GM12878 (cell line): ENCODE results near the gene KDM3B. TPM values are rescaled to one million over a fixed set of nuclear protein-coding genes. Genes with fewer than 3 reads are reported as not detected.
A peak's percentile ranks its signal among the peaks of the same experiment; 100 is the strongest.

Experiments
- EGR1 ChIP-seq, 2 experiments: IDR thresholded peaks; 1 replicate in 1 of 2; 2 replicates in 1 of 2; pipeline ENCODE4 v1.6.1; 2011 to 2012; ENCODE audit warnings: low read depth in 2 of 2, low read length in 2 of 2, borderline replicate concordance in 1 of 2, mild to moderate bottlenecking in 1 of 2, moderate library complexity in 1 of 2
- FOXK2 ChIP-seq: fragments of 450-650 bp; IDR thresholded peaks from 2 replicates; pipeline ENCODE4 v1.6.1; 2017; ENCODE audit warnings: mild to moderate bottlenecking, moderate library complexity
- IRF4 ChIP-seq: IDR thresholded peaks from 2 replicates; pipeline ENCODE4 v1.6.1; 2011; ENCODE audit warnings: low read depth, low read length
- NFYA ChIP-seq: IDR thresholded peaks from 2 replicates; pipeline ENCODE4 v1.6.1; 2011; ENCODE audit warnings: low read depth, mild to moderate bottlenecking, low read length, improper control_type of control experiment, borderline replicate concordance
- POLR2A ChIP-seq: IDR thresholded peaks from 2 replicates; pipeline ENCODE4 v1.6.1; 2011; ENCODE audit warnings: low read depth, mild to moderate bottlenecking, low read length
- POU2F2 ChIP-seq: IDR thresholded peaks from 3 replicates; pipeline ENCODE4 v1.6.1; 2011; ENCODE audit warnings: low read depth, mild to moderate bottlenecking, low read length, borderline replicate concordance
- RUNX3 ChIP-seq: IDR thresholded peaks from 2 replicates; pipeline ENCODE4 v1.6.1; 2012; ENCODE audit warnings: low read length, inconsistent platforms
- SIX5 ChIP-seq: IDR thresholded peaks from 2 replicates; pipeline ENCODE4 v1.6.1; 2011; ENCODE audit warnings: mild to moderate bottlenecking, low read depth, low read length, moderate library complexity; ENCODE audit not compliant: severe bottlenecking
- SMARCA5 ChIP-seq: fragments of 450-650 bp; IDR thresholded peaks from 2 replicates; pipeline ENCODE4 v1.6.1; 2017; ENCODE audit warnings: mild to moderate bottlenecking
- SPI1 ChIP-seq: IDR thresholded peaks from 2 replicates; pipeline ENCODE4 v1.6.1; 2011; ENCODE audit warnings: low read depth, mild to moderate bottlenecking, low read length, moderate library complexity, borderline replicate concordance; ENCODE audit not compliant: insufficient read depth
- STAT1 ChIP-seq: fragments of 450-650 bp; conservative IDR thresholded peaks from 2 replicates; pipeline ENCODE4 v1.6.1; 2014; ENCODE audit warnings: antibody characterized with exemption, mild to moderate bottlenecking
- ZNF207 ChIP-seq: fragments of 450-650 bp; IDR thresholded peaks from 2 replicates; pipeline ENCODE4 v1.6.1; 2014; ENCODE audit warnings: antibody characterized with exemption, mild to moderate bottlenecking, borderline replicate concordance
- ZNF24 ChIP-seq: fragments of 450-650 bp; IDR thresholded peaks from 2 replicates; pipeline ENCODE4 v1.6.1; 2017; ENCODE audit warnings: antibody characterized with exemption, mild to moderate bottlenecking
- polyA plus RNA-seq, 11 experiments: library from polyadenylated mRNA; depleted of rRNA in 4 of 11; unstranded in 6 of 11; stranded (reverse) in 5 of 11; fragments of >200 nt; fragmentation: Nextera tagmentation in 4 of 11; fragmentation: Illumina TruSeq in 1 of 11; extraction: Ambion mirVana in 4 of 11; extraction: Trizol in 1 of 11; gene quantifications; 1 replicate in 1 of 11; 2 replicates in 10 of 11; pipeline versions ENCODE4 v1.2.1 to v1.2.3, GENCODE V29; 2011 to 2016; ENCODE audit warnings: inconsistent platforms in 2 of 11, missing spikeins in 2 of 11, low read depth in 1 of 11
- total RNA-seq, 4 experiments: library from RNA; depleted of rRNA in 3 of 4; stranded (reverse); fragments of >200 nt in 3 of 4; fragmentation: Illumina TruSeq in 1 of 4; extraction: Trizol in 1 of 4; gene quantifications; 2 replicates each; pipeline versions ENCODE4 v1.2.1 to v1.2.3, GENCODE V29; 2013 to 2021
- TF ChIP-seq, protein P1 (sequence below): fragments of 450-650 bp; IDR thresholded peaks from 2 replicates; pipeline ENCODE4 v1.6.1; 2018; ENCODE audit warnings: mild to moderate bottlenecking, low read depth, moderate library complexity; ENCODE audit not compliant: partially characterized antibody
- TF ChIP-seq, protein P2 (sequence below): IDR thresholded peaks from 2 replicates; pipeline ENCODE4 v1.6.1; 2012; ENCODE audit warnings: low read depth, low read length, improper control_type of control experiment
- TF ChIP-seq, protein P3 (sequence below): fragments of 450-650 bp; conservative IDR thresholded peaks from 2 replicates; pipeline ENCODE4 v1.6.1; 2017; ENCODE audit warnings: mild to moderate bottlenecking, moderate library complexity
- TF ChIP-seq, protein P4 (sequence below): IDR thresholded peaks from 2 replicates; pipeline ENCODE4 v1.6.1; 2012; ENCODE audit warnings: improper control_type of control experiment, low read depth, low read length; ENCODE audit not compliant: insufficient replicate concordance
- TF ChIP-seq, protein P5 (sequence below): IDR thresholded peaks from 2 replicates; pipeline ENCODE4 v1.6.1; 2012; ENCODE audit warnings: low read length, inconsistent platforms

The KDM3B gene
- total and polyA plus RNA-seq, 10 of the 15 experiments (the other 5 are each of a cell fraction or from before 2014, with no cell fraction given) = 8.5 to 45.7 (median 29.0) TPM

DNA sequence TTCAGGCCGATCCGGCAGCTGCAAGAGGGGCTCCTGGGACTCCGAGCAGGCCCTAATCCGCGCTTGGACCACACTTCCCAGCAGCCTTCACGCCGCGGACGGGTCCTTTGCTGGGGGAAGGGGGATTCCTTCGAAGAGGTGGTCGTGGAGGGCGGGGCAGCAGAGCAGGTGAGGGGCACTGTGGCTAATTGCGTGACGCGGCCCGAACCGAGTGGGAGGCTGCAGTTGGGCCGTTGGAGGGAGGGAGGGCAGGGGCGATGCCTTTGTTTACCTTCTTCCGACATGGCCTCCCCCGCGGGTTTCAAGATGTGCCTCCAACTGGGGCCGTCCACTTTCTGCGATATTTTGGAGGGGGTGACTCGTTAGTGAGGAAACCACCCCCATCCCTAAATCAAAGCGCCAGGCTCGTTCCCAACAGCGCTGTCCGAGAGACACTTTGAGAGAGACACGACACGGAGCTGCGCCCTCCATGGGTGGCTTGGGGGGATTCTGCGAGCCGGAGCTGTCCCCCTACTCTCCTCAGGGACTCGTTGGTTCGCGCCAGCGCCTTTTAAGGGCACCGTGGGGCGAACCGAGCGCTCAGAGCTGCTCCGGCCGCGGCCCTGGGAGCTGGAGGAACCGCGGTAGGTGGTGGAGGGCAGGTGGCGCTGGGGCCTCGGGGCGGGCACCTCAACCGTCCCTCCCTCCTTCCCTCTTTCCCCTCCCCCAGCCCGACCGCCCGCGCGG lies 14.6 kb upstream of the KDM3B start, which contains the start of gene FAM53C (continued):
- TF ChIP-seq SIX5 (peak; percentile 79), ZNF207 (peak; percentile 97), FOXK2 (peak; percentile 100), NFYA (no peak), SPI1 (no peak), IRF4 (no peak), POLR2A (peak; percentile 100), STAT1 (peak; percentile 80; the same call in 1 of the 2 replicates), ZNF24 (no peak), SMARCA5 (peak; percentile 44; the same call in 1 of the 2 replicates), RUNX3 (peak; percentile 66), EGR1 (IDR thresholded peaks at IDR 0.05; ENCODE audit: borderline replicate concordance in 1 of 2, low read depth in 2 of 2, low read length in 2 of 2) (peak in 1 of 2 experiments; percentile 31; a peak in 1 of 3 replicates), POU2F2 (peak; percentile 100)
- TF ChIP-seq, protein P1, sequence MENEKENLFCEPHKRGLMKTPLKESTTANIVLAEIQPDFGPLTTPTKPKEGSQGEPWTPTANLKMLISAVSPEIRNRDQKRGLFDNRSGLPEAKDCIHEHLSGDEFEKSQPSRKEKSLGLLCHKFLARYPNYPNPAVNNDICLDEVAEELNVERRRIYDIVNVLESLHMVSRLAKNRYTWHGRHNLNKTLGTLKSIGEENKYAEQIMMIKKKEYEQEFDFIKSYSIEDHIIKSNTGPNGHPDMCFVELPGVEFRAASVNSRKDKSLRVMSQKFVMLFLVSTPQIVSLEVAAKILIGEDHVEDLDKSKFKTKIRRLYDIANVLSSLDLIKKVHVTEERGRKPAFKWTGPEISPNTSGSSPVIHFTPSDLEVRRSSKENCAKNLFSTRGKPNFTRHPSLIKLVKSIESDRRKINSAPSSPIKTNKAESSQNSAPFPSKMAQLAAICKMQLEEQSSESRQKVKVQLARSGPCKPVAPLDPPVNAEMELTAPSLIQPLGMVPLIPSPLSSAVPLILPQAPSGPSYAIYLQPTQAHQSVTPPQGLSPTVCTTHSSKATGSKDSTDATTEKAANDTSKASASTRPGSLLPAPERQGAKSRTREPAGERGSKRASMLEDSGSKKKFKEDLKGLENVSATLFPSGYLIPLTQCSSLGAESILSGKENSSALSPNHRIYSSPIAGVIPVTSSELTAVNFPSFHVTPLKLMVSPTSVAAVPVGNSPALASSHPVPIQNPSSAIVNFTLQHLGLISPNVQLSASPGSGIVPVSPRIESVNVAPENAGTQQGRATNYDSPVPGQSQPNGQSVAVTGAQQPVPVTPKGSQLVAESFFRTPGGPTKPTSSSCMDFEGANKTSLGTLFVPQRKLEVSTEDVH = peak; percentile 70
- TF ChIP-seq, protein P2, sequence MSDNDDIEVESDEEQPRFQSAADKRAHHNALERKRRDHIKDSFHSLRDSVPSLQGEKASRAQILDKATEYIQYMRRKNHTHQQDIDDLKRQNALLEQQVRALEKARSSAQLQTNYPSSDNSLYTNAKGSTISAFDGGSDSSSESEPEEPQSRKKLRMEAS = peak; percentile 67; the same call in 1 of the 2 replicates
- TF ChIP-seq, protein P3, sequence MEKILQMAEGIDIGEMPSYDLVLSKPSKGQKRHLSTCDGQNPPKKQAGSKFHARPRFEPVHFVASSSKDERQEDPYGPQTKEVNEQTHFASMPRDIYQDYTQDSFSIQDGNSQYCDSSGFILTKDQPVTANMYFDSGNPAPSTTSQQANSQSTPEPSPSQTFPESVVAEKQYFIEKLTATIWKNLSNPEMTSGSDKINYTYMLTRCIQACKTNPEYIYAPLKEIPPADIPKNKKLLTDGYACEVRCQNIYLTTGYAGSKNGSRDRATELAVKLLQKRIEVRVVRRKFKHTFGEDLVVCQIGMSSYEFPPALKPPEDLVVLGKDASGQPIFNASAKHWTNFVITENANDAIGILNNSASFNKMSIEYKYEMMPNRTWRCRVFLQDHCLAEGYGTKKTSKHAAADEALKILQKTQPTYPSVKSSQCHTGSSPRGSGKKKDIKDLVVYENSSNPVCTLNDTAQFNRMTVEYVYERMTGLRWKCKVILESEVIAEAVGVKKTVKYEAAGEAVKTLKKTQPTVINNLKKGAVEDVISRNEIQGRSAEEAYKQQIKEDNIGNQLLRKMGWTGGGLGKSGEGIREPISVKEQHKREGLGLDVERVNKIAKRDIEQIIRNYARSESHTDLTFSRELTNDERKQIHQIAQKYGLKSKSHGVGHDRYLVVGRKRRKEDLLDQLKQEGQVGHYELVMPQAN = peak; percentile 42; the same call in 1 of the 2 replicates
- TF ChIP-seq, protein P4, sequence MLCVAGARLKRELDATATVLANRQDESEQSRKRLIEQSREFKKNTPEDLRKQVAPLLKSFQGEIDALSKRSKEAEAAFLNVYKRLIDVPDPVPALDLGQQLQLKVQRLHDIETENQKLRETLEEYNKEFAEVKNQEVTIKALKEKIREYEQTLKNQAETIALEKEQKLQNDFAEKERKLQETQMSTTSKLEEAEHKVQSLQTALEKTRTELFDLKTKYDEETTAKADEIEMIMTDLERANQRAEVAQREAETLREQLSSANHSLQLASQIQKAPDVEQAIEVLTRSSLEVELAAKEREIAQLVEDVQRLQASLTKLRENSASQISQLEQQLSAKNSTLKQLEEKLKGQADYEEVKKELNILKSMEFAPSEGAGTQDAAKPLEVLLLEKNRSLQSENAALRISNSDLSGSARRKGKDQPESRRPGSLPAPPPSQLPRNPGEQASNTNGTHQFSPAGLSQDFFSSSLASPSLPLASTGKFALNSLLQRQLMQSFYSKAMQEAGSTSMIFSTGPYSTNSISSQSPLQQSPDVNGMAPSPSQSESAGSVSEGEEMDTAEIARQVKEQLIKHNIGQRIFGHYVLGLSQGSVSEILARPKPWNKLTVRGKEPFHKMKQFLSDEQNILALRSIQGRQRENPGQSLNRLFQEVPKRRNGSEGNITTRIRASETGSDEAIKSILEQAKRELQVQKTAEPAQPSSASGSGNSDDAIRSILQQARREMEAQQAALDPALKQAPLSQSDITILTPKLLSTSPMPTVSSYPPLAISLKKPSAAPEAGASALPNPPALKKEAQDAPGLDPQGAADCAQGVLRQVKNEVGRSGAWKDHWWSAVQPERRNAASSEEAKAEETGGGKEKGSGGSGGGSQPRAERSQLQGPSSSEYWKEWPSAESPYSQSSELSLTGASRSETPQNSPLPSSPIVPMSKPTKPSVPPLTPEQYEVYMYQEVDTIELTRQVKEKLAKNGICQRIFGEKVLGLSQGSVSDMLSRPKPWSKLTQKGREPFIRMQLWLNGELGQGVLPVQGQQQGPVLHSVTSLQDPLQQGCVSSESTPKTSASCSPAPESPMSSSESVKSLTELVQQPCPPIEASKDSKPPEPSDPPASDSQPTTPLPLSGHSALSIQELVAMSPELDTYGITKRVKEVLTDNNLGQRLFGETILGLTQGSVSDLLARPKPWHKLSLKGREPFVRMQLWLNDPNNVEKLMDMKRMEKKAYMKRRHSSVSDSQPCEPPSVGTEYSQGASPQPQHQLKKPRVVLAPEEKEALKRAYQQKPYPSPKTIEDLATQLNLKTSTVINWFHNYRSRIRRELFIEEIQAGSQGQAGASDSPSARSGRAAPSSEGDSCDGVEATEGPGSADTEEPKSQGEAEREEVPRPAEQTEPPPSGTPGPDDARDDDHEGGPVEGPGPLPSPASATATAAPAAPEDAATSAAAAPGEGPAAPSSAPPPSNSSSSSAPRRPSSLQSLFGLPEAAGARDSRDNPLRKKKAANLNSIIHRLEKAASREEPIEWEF = no peak
- TF ChIP-seq, protein P5, sequence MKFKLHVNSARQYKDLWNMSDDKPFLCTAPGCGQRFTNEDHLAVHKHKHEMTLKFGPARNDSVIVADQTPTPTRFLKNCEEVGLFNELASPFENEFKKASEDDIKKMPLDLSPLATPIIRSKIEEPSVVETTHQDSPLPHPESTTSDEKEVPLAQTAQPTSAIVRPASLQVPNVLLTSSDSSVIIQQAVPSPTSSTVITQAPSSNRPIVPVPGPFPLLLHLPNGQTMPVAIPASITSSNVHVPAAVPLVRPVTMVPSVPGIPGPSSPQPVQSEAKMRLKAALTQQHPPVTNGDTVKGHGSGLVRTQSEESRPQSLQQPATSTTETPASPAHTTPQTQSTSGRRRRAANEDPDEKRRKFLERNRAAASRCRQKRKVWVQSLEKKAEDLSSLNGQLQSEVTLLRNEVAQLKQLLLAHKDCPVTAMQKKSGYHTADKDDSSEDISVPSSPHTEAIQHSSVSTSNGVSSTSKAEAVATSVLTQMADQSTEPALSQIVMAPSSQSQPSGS = no peak; the same call in 1 of the 2 replicates
